ENCODE results near the gene MAPK1. TPM values are rescaled to one million over a fixed set of nuclear protein-coding genes. Genes with fewer than 3 reads are reported as not detected.
"Not testable (repeated sequence)": the region's sequence is repeated elsewhere in the genome, so short reads cannot be mapped to it uniquely, and the experiment has no call there.

MAPK1 gene
- total RNA-seq, 1 donor from 2014 or later, result 101 TPM

- no peaks in the 10 kb centered on the region for H3K36me3 Mint-ChIP-seq (ENCODE audit: low read depth)
- H3K4me1 Mint-ChIP-seq, result no peaks in the 10 kb centered on the region
- peaks cover 14% of the 10 kb centered on the region for H3K27me3 Mint-ChIP-seq
- H3K4me3 Mint-ChIP-seq, result no peak overlapping the region
- intact Hi-C loops (cut with micrococcal nuclease), result no loop called here
- no peaks in the 10 kb centered on the region for H3K9me3 Mint-ChIP-seq
- DNase-seq, result no peak
- no peak overlapping the region for H3K27ac Mint-ChIP-seq
Observed at GRCh38 chr22:21896951-21897513, 29.6 kb upstream of the MAPK1 start.

DNA sequence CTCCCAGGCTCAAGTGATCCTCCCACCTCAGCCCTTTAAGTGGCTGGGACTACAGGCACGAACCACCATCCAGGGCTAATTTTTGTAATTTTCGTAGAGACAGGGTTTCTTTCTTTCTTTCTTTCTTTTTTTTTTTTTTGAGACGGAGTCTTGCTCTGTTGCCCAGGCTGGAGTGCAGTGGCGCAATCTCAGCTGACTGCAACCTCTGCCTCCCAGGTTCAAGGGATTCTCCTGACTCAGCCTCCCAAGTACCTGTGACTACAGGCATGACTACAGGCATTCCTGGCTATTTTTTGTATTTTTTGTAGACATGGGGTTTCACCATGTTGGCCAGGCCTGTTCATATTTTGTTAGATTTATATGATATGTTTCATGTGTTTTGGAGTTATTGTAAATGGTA, 28.8 kb upstream of the MAPK1 start:
- DNase-seq; H3K27ac Mint-ChIP-seq; intact Hi-C loops (cut with micrococcal nuclease); H3K36me3 Mint-ChIP-seq (ENCODE audit: low read depth); H3K4me3 Mint-ChIP-seq; H3K4me1 Mint-ChIP-seq; H3K9me3 Mint-ChIP-seq: not testable (repeated sequence)
- peaks cover 14% of the 10 kb centered on the region for H3K27me3 Mint-ChIP-seq

DNA sequence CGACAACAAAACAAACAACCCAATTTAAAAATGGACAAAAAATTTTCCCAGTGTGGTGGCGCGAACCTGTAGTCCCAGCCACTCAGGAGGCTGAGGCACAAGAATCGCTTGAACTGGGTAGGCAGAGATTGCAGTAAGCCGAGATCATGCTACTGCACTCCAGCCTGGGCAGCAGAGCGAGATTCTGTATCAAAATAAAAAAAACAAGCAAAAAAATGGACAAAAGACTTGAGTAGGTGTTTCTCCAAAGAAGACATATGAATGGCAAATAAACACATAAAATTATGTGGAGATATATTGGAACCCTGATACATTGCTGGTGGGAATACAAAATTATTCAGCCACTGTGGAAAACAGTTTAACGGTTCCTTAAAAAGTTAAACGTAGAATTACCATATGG, 27.4 kb upstream of the MAPK1 start:
- Mint-ChIP-seq H3K36me3 (ENCODE audit: low read depth) (no peaks in the 10 kb centered on the region), H3K4me1 (no peaks in the 10 kb centered on the region), H3K27me3 (peaks cover 11% of the 10 kb centered on the region), H3K27ac (no peak overlapping the region), H3K4me3 (no peak overlapping the region), H3K9me3 (no peaks in the 10 kb centered on the region)
- intact Hi-C loops (cut with micrococcal nuclease), result no loop called here
- no peak for DNase-seq

- Mint-ChIP-seq H3K9me3 (no peaks in the 10 kb centered on the region), H3K36me3 (ENCODE audit: low read depth) (no peaks in the 10 kb centered on the region), H3K4me3 (no peak overlapping the region), H3K4me1 (no peaks in the 10 kb centered on the region), H3K27me3 (peaks cover 5% of the 10 kb centered on the region), H3K27ac (no peak overlapping the region)
- intact Hi-C loops (cut with micrococcal nuclease), result no loop called here
- no peak for DNase-seq
Observed at GRCh38 chr22:21889251-21889990, 22.0 kb upstream of the MAPK1 start.

- intact Hi-C loops (cut with micrococcal nuclease), result no loop called here
- H3K36me3 Mint-ChIP-seq (ENCODE audit: low read depth), result no peaks in the 10 kb centered on the region
- H3K4me3 Mint-ChIP-seq, result no peak overlapping the region
- no peaks in the 10 kb centered on the region for H3K4me1 Mint-ChIP-seq
- DNase-seq, result no peak
- H3K27ac Mint-ChIP-seq, result no peak overlapping the region
- H3K9me3 Mint-ChIP-seq, result no peaks in the 10 kb centered on the region
- H3K27me3 Mint-ChIP-seq, result peaks cover 5% of the 10 kb centered on the region
Observed at GRCh38 chr22:21887841-21888240, 20.4 kb upstream of the MAPK1 start.

- H3K27me3 Mint-ChIP-seq; H3K4me1 Mint-ChIP-seq; H3K36me3 Mint-ChIP-seq (ENCODE audit: low read depth); H3K27ac Mint-ChIP-seq; H3K9me3 Mint-ChIP-seq; intact Hi-C loops (cut with micrococcal nuclease); DNase-seq; H3K4me3 Mint-ChIP-seq: not testable (repeated sequence)
Observed at GRCh38 chr22:21883930-21884329, 16.5 kb upstream of the MAPK1 start.

DNA sequence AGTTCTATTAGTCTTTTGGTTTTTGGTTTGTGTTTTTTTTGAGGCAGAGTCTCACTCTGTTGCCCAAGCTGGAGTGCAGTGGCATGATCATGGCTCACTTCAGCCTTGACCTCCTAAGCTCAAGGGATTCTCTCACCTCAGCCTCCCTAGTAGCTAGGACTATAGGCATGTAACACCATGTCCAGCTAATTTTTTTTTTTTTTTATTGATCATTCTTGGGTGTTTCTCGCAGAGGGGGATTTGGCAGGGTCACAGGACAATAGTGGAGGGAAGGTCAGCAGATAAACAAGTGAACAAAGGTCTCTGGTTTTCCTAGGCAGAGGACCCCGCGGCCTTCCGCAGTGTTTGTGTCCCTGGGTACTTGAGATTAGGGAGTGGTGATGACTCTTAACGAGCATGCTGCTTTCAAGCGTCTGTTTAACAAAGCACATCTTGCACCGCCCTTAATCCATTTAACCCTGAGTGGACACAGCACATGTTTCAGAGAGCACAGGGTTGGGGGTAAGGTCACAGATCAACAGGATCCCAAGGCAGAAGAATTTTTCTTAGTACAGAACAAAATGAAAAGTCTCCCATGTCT, 15.4 kb upstream of the MAPK1 start:
- H3K4me3 Mint-ChIP-seq; intact Hi-C loops (cut with micrococcal nuclease); H3K4me1 Mint-ChIP-seq; H3K9me3 Mint-ChIP-seq; H3K27ac Mint-ChIP-seq; H3K27me3 Mint-ChIP-seq; H3K36me3 Mint-ChIP-seq (ENCODE audit: low read depth); DNase-seq: not testable (repeated sequence)

- peaks cover 4% of the 10 kb centered on the region for H3K27me3 Mint-ChIP-seq
- no peak overlapping the region for H3K27ac Mint-ChIP-seq
- no peaks in the 10 kb centered on the region for H3K4me1 Mint-ChIP-seq
- intact Hi-C loops (cut with micrococcal nuclease), result no loop called here
- no peaks in the 10 kb centered on the region for H3K36me3 Mint-ChIP-seq (ENCODE audit: low read depth)
- no peak overlapping the region for H3K4me3 Mint-ChIP-seq
- DNase-seq, result no peak
- no peaks in the 10 kb centered on the region for H3K9me3 Mint-ChIP-seq
Observed at GRCh38 chr22:21881841-21882753, 14.7 kb upstream of the MAPK1 start.

DNA sequence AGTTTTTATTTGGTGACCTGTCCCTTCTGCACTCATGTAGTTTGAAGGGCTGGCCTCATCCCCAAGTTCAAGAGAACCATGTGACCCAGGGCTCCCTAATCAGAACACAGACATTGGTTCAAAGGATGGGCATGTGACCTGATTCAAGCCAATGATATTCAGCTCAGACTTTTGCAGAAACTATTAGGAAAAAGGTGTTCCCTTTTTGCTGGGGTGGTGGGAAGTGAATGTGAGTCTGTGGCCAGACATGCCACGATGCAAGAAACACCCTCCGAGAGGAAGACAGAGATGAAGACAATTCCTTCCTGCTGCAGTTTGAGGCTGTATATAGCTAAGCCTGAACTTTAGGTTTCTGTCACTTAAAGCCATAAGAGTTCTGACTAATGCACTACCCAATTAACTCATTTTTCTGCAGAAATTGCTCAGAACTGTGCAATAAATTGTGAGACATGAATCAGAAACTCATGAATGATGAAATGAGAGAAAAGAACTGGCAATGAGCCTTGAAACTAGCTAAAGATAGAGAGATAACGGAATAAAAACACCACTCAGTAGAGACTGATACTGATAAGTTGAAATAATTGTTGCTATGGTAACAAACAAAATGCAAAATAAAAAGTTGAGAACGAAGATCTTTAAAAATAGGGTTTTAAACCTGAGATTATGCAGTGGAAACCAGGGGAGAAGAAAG, 9.2 kb upstream of the MAPK1 start:
- no peaks in the 10 kb centered on the region for H3K9me3 Mint-ChIP-seq
- peak; percentile 64 for DNase-seq
- H3K27ac Mint-ChIP-seq, result peak overlapping the region; percentile 90
- peaks cover 11% of the 10 kb centered on the region for H3K4me1 Mint-ChIP-seq
- H3K36me3 Mint-ChIP-seq (ENCODE audit: low read depth), result no peaks in the 10 kb centered on the region
- H3K4me3 Mint-ChIP-seq, result no peak overlapping the region
- H3K27me3 Mint-ChIP-seq, result peaks cover 8% of the 10 kb centered on the region
- intact Hi-C loops (cut with micrococcal nuclease), result loop anchor here (1.0 kb wide), 2 partner anchors 8 to 60 kb away; no protein-coding TSS in a partner anchor

DNA sequence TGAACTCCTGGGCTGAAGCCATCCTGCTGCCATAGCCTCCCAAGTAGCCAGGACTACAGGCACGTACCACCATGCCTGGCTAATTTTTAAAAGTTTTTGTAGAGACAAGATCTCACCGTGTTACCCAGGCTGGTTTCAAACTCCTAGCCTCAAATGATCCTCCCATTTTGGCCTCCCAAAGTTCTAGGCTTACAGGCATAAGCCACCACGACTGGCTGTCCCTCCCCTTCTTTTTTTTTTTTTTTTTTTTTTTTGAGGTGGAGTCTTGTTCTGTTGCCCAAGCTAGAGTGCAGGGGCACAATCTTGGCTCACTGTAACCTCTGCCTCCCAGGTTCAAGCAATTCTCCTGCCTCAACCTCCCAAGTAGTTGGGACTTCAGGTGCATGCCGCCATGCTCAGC, 7.5 kb upstream of the MAPK1 start:
- H3K36me3 Mint-ChIP-seq (ENCODE audit: low read depth); DNase-seq; H3K27ac Mint-ChIP-seq; H3K9me3 Mint-ChIP-seq; intact Hi-C loops (cut with micrococcal nuclease); H3K4me3 Mint-ChIP-seq: not testable (repeated sequence)
- Mint-ChIP-seq H3K27me3 (peaks cover 16% of the 10 kb centered on the region), H3K4me1 (peaks cover 11% of the 10 kb centered on the region)

GRCh38 chr22:21873619-21874018, 6.2 kb upstream of the MAPK1 start:
- no peak for DNase-seq
- Mint-ChIP-seq H3K36me3 (ENCODE audit: low read depth) (no peaks in the 10 kb centered on the region), H3K9me3 (no peaks in the 10 kb centered on the region), H3K27me3 (peaks cover 18% of the 10 kb centered on the region), H3K4me3 (no peak overlapping the region), H3K27ac (no peak overlapping the region), H3K4me1 (peaks cover 12% of the 10 kb centered on the region)
- intact Hi-C loops (cut with micrococcal nuclease), result no loop called here

GRCh38 chr22:21872741-21873140, 5.3 kb upstream of the MAPK1 start:
- H3K9me3 Mint-ChIP-seq; H3K36me3 Mint-ChIP-seq (ENCODE audit: low read depth); DNase-seq; H3K27ac Mint-ChIP-seq; H3K4me3 Mint-ChIP-seq; intact Hi-C loops (cut with micrococcal nuclease): not testable (repeated sequence)
- peaks cover 19% of the 10 kb centered on the region for H3K4me1 Mint-ChIP-seq
- H3K27me3 Mint-ChIP-seq, result peaks cover 22% of the 10 kb centered on the region

DNA sequence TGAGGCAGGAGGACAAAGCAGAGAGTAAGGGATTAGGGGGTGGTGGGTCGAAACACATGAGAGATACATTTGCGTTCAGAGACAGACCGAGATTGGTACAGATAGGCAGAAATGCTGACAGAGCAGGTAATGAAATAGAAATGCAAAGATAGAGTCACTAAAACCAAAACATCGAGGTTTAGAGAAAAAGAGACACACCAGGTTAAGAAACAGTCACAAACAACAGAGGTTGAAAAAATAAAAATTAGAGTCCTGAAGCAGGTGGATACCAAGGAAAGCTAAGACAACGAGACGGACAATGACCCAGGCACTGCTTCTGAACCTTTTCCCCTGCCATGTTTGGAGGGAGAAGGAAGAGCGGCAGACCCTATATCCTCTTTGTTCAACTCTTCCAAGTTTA, 1.2 kb upstream of the MAPK1 start:
- peaks cover 19% of the 10 kb centered on the region for H3K27me3 Mint-ChIP-seq
- intact Hi-C loops (cut with micrococcal nuclease), result loop anchor here (1.0 to 2.0 kb wide), 4 partner anchors 8 to 106 kb away; no protein-coding TSS in a partner anchor
- peaks cover 4% of the 10 kb centered on the region for H3K9me3 Mint-ChIP-seq
- peak overlapping the region; percentile 77 for H3K4me3 Mint-ChIP-seq
- H3K27ac Mint-ChIP-seq, result peak overlapping the region; percentile 97
- peaks cover 14% of the 10 kb centered on the region for H3K36me3 Mint-ChIP-seq (ENCODE audit: low read depth)
- no peak for DNase-seq
- H3K4me1 Mint-ChIP-seq, result peaks cover 28% of the 10 kb centered on the region

Data from activated CD4-positive, alpha-beta T cell treated with anti-CD3 and anti-CD28 coated beads, Interleukin-2, amount 10 ng/mL, durations not matched to agents 24 days and 14 days (primary cell).